Endothelial cell of umbilical vein (primary cell): ENCODE measurements around the gene TEF. TPM values are rescaled to one million over a fixed set of nuclear protein-coding genes. Genes with fewer than 3 reads are reported as not detected.

ENCODE experiments used
- BruUV-seq: library from RNA; stranded (reverse); fragments of 400-500 nt; replicated peaks from 2 replicates; lab custom pipeline; 2021; lab: Mats Ljungman, UMichigan
- CTCF ChIA-PET: fragments of 300-600, 350-600 bp; sonication (Branson Sonifier 250); formaldehyde crosslinking; loops from one replicate; lab custom pipeline; 2021; ENCODE audit warnings: antibody characterized with exemption, inconsistent platforms; lab: Charles Lee
- POLR2A ChIA-PET: fragments of 300-600, 350-600 bp; sonication (Branson Sonifier 250); formaldehyde crosslinking; loops from one replicate; lab custom pipeline; 2021; ENCODE audit warnings: antibody characterized with exemption, inconsistent platforms; lab: Charles Lee
- DNase-seq: peaks from one replicate; pipeline ENCODE4 v3.0.0-alpha.2; 2011; ENCODE audit warnings: low read depth, low spot score
- FAIRE-seq: peaks from 2 replicates; lab custom pipeline; 2011; peaks lifted over from hg19 to GRCh38; lab: Jason Lieb, UNC
- H2AFZ ChIP-seq: 2 replicates; pipeline ENCODE4 v1.6.0; 2012; ENCODE audit warnings: low read depth, low read length, control low read depth, inconsistent platforms
- H3K27ac ChIP-seq: 2 replicates; pipeline ENCODE4 v1.5.1; 2011; ENCODE audit warnings: low read depth, mild to moderate bottlenecking, control low read depth, low read length, moderate library complexity; ENCODE audit not compliant: insufficient read depth
- H3K27me3 ChIP-seq, 2 experiments: 2 replicates each; pipeline versions ENCODE4 v1.6.0 to v1.6.1; 2011; ENCODE audit warnings: low read length in 2 of 2, mixed read lengths in 1 of 2; ENCODE audit not compliant: control insufficient read depth in 2 of 2, insufficient read depth in 2 of 2
- H3K36me3 ChIP-seq, 2 experiments: 2 replicates in 1 of 2; 3 replicates in 1 of 2; pipeline ENCODE4 v1.5.1; 2011; ENCODE audit warnings: low read length in 2 of 2, mild to moderate bottlenecking in 1 of 2, moderate library complexity in 1 of 2; ENCODE audit not compliant: control insufficient read depth in 2 of 2, insufficient read depth in 2 of 2; ENCODE audit errors: extremely low read depth in 1 of 2
- H3K4me1 ChIP-seq: 3 replicates; pipeline ENCODE4 v1.5.1; 2011; ENCODE audit warnings: mild to moderate bottlenecking, low read length; ENCODE audit not compliant: control insufficient read depth, insufficient read depth; ENCODE audit errors: extremely low read depth
- H3K4me2 ChIP-seq: 2 replicates; pipeline ENCODE4 v1.6.1; 2011; ENCODE audit warnings: low read length, control low read depth, mixed read lengths; ENCODE audit not compliant: insufficient read depth
- H3K4me3 ChIP-seq, 3 experiments: fragments of 200-600 bp in 1 of 3; sonication (generic), shearing (Covaris generic) in 1 of 3; replicated peaks in 1 of 3; 2 replicates each; pipeline ENCODE4 v1.5.1; 2011 to 2016; ENCODE audit warnings: control low read depth in 3 of 3, low read length in 3 of 3, mild to moderate bottlenecking in 2 of 3, inconsistent platforms in 1 of 3, low read depth in 1 of 3, moderate library complexity in 1 of 3; ENCODE audit not compliant: insufficient read depth in 1 of 3
- H3K79me2 ChIP-seq: 2 replicates; pipeline ENCODE4 v1.6.0; 2012; ENCODE audit warnings: low read length, inconsistent platforms; ENCODE audit not compliant: control insufficient read depth, insufficient read depth
- H3K9ac ChIP-seq: replicated peaks from 2 replicates; pipeline ENCODE3; 2011; ENCODE audit warnings: low read length, control low read depth; ENCODE audit not compliant: insufficient read depth; ENCODE audit errors: extremely low read depth
- H3K9me1 ChIP-seq: replicated peaks from 3 replicates; pipeline ENCODE4 v1.6.0; 2011; ENCODE audit warnings: mild to moderate bottlenecking, low read length; ENCODE audit not compliant: control insufficient read depth, insufficient read depth; ENCODE audit errors: extremely low read depth
- H3K9me3 ChIP-seq: replicated peaks from 2 replicates; pipeline ENCODE4 v1.5.1; 2012; ENCODE audit warnings: low read length, inconsistent platforms; ENCODE audit not compliant: control insufficient read depth, insufficient read depth
- H4K20me1 ChIP-seq: replicated peaks from 2 replicates; pipeline ENCODE3; 2011; ENCODE audit warnings: mild to moderate bottlenecking, low read length; ENCODE audit not compliant: control insufficient read depth, insufficient read depth; ENCODE audit errors: extremely low read depth
- CTCF ChIP-seq, 2 donors: IDR thresholded peaks; 1 replicate in 1 of 2; 2 replicates in 1 of 2; pipeline ENCODE4 v1.5.1; 2011; ENCODE audit warnings: low read length in 2 of 2, mild to moderate bottlenecking in 2 of 2, moderate library complexity in 2 of 2, control low read depth in 1 of 2, inconsistent platforms in 1 of 2, low read depth in 1 of 2; ENCODE audit not compliant: insufficient read depth in 1 of 2; ENCODE audit errors: extremely low read depth in 1 of 2
- FOS ChIP-seq: IDR thresholded peaks from 2 replicates; pipeline ENCODE4 v1.6.1; 2011; ENCODE audit warnings: mild to moderate bottlenecking, low read length, moderate library complexity, borderline replicate concordance; ENCODE audit not compliant: insufficient read depth
- GATA2 ChIP-seq: IDR thresholded peaks from 2 replicates; pipeline ENCODE4 v1.7.0; 2011; ENCODE audit warnings: low read depth, mild to moderate bottlenecking, moderate library complexity, mixed read lengths, low read length; ENCODE audit not compliant: insufficient read length, insufficient read depth
- JUN ChIP-seq: IDR thresholded peaks from 2 replicates; pipeline ENCODE4 v1.6.1; 2011; ENCODE audit warnings: borderline replicate concordance, low read depth; ENCODE audit not compliant: insufficient read length, insufficient read depth
- MAX ChIP-seq: IDR thresholded peaks from 2 replicates; pipeline ENCODE4 v1.6.1; 2011; ENCODE audit not compliant: insufficient read depth, insufficient read length
- MYC ChIP-seq: IDR thresholded peaks from one replicate; pipeline ENCODE4 v1.6.1; 2011; ENCODE audit warnings: mild to moderate bottlenecking, low read depth, low read length
- POLR2AphosphoS5 ChIP-seq: IDR thresholded peaks from 2 replicates; pipeline ENCODE4 v1.6.1; 2012; ENCODE audit warnings: low read depth, mild to moderate bottlenecking, control low read depth, low read length, moderate library complexity; ENCODE audit not compliant: insufficient read depth
- dilution Hi-C: fragments of 300-500 bp; cut with MboI; formaldehyde crosslinking; loops from one replicate; pipeline ENCODE4 v1.15.0; 2019; ENCODE audit warnings: low sequenced_read_pairs; ENCODE audit not compliant: extremely low pct_ligation_motif_present
- intact Hi-C: fragments of 100-400 bp; cut with micrococcal nuclease; formaldehyde crosslinking; loops from one replicate; pipeline ENCODE4 v1.10.0; 2022
- polyA plus RNA-seq, 4 experiments: library from polyadenylated mRNA; depleted of rRNA in 3 of 4; stranded (reverse) in 3 of 4; unstranded in 1 of 4; fragments of >200 nt; gene quantifications; 2 replicates each; pipeline versions ENCODE4 v1.2.1 to v1.2.3, GENCODE V29; 2011 to 2012; ENCODE audit warnings: missing spikeins in 1 of 4
- total RNA-seq: library from RNA; stranded (reverse); gene quantifications from 2 replicates; pipeline ENCODE4 v1.2.3, GENCODE V29; 2021

Gene TEF
- total and polyA plus RNA-seq, 2 donors (not counting 3 experiments of a cell fraction or from before 2014, with no cell fraction given) = 2.2 to 4.0 TPM

GRCh38 chr22:41353862-41354575, 27.7 kb upstream of the TEF start:
- intact Hi-C loops (no loop called here), dilution Hi-C loops (no loop called here)
- Histone ChIP-seq H3K36me3 (peaks cover 8 to 72% of the 10 kb centered on the region in 2 experiments), H3K4me2 (no peak overlapping the region), H3K9me3 (no peaks in the 10 kb centered on the region), H3K4me1 (no peaks in the 10 kb centered on the region), H3K9ac (no peak overlapping the region), H4K20me1 (no peaks in the 10 kb centered on the region), H2AFZ (no peak overlapping the region), H3K27me3 (no peaks in the 10 kb centered on the region), H3K4me3 (no peak overlapping the region), H3K27ac (no peak overlapping the region), H3K79me2 (no peaks in the 10 kb centered on the region), H3K9me1 (no peaks in the 10 kb centered on the region)
- ChIA-PET CTCF (no interaction called here), POLR2A (interaction anchor here (0.6 kb wide), 1 partner anchor 11 kb away, joined by 11 read pairs; no protein-coding TSS in a partner anchor)
- FAIRE-seq = no peak
- TF ChIP-seq CTCF (IDR thresholded peaks at IDR 0.05; ENCODE audit: extremely low read depth in 1 of 2, insufficient read depth in 1 of 2, low read depth in 1 of 2, low read length in 2 of 2) (no peak), FOS (no peak), MYC (no peak)
- BruUV-seq = no TSS peak
- DNase-seq = no peak

DNA sequence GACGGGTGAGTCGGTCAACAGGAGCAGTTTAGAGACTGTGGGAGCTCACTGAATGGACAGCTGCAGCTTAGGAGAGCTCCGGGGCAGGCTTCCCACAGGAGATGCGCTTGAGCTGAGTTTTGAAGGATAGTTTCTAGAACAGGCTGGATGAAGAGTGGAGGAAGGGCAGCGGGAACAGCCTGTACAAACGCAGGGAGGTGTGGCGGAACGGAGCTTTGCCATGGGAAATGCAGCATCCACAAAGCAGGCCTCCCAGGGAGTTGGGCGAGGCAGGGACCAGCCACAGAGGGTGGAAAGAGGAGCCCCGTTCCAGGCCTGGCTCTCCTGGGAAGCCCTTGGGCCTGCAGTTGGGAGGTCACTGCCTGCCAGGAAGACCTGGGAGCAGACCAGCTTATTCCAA, 26.8 kb upstream of the TEF start:
- FAIRE-seq (no peak), DNase-seq (no peak)
- H3K79me2 ChIP-seq = no peaks in the 10 kb centered on the region
- CTCF ChIA-PET = no interaction called here
- no peak overlapping the region for H2AFZ ChIP-seq
- POLR2A ChIA-PET = no interaction called here
- BruUV-seq = no TSS peak
- H3K4me3 ChIP-seq = no peak overlapping the region
- H3K27ac ChIP-seq = no peak overlapping the region
- TF ChIP-seq JUN (no peak), MAX (no peak), POLR2AphosphoS5 (no peak), MYC (no peak), GATA2 (no peak)
- no peaks in the 10 kb centered on the region for H3K9me3 ChIP-seq
- no peaks in the 10 kb centered on the region for H3K9me1 ChIP-seq
- H3K4me1 ChIP-seq = no peaks in the 10 kb centered on the region
- intact Hi-C loops (no loop called here), dilution Hi-C loops (no loop called here)
- no peaks in the 10 kb centered on the region for H4K20me1 ChIP-seq
- no peak overlapping the region for H3K4me2 ChIP-seq
- H3K27me3 ChIP-seq = no peaks in the 10 kb centered on the region
- H3K9ac ChIP-seq = no peak overlapping the region
- peaks cover 3 to 67% of the 10 kb centered on the region in 2 experiments for H3K36me3 ChIP-seq
